SKM-1 treated with dmso at 0.1 percent for 144 hours (cell line): ENCODE measurements around the gene CHD2.
"Not testable (repeated sequence)": the region's sequence is repeated elsewhere in the genome, so short reads cannot be mapped to it uniquely, and the experiment has no call there.

Experiments
- DNase-seq: peaks from one replicate; lab custom pipeline; 2025; ENCODE audit not compliant: unreplicated experiment; lab: John Stamatoyannopoulos, UW

The CHD2 gene

DNA sequence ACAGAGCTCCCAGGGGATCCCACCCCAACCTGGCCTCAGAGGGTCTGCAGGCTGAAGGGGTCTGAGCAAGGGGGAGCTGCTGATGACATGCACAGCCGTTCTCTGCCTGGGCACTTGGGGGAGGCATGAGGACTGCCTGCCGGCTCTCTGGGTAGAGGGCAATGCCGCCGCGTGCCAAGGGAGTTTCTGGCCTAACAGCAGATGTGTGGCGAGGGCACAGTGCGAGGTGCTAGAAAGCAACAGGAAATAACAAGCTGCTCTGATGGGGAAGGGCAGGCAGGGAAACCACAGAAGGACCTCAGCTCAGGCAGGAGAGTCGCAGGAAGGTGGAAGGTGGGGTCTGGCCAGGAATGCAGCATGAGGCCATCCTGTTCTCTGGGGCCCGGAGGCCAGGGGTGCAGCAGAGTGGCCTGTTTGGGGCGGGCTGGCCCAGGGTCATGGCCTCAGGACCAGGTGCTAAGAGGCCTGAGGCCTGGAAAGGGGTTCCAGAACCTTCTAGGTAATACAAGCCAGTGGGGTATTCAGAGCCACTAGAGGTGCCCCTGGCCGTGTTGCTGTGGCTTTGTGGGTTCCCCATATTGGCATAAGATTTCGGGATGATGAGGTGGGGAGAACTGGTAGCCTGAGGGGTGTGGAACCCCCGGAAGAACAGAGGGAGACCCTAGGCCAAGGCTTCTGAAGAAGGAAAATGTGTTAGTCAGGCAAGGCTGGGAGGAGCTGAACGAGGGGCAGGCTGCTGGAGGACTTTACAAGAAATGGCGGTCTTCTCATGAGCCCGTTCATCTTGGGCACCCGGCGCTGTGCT, 147.7 kb downstream of the CHD2 start:
- DNase-seq: no peak

DNA sequence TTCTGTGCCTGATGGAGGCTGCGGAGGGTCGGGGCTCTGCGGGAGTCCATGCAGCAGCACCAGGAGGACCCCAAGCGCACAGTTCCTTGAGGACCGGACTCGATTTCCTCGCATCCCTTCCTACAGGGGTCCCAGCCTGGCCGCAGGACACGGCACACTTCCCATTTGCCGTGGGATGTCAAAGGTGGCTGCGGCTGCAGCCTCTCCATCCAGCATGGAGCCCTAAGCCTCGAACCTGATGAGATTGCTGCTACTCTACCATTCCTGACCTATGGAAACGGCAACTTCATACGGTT, 148.2 kb downstream of the CHD2 start:
- DNase-seq: no peak

DNA sequence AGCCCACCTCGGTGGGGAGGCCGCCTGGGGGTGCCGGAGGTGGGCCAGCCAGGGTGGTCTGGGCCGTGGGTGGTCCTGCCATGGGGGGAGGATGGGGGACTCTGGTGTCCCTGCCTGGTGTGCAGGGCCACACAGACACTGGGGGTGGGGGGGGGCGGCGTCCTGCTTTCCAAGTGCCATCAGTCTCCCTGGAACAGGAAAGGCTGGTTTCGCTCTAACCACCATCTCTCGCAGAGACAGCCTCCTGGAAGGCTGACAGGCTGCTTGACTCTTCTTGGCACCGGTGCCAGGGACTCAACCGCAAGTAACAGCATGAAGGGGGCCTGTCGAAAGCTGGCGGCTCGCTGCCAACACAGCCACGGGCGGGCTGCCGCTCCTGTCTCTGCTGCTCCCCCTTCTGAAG, 148.6 kb downstream of the CHD2 start:
- DNase-seq: no peak

DNA sequence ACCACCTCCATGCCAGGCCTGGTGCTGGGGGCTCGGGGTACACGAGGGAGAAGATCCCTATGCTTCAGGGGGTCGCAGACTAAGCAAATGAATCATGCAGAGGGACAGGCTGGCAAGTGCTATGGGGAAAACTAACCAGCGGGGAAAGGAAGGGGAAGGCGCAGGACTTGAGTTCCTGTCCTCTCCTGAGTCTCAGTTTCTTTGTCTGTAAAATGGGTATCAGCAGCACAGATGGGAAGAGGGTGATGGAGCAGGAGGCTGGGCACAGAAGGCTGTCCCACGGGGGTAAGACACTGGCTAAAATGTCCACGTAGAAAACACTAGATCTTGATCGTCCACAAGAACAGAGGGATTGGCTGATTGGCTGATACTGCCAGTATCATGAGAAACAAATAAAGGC, 149.1 kb downstream of the CHD2 start:
- DNase-seq: no peak

DNA sequence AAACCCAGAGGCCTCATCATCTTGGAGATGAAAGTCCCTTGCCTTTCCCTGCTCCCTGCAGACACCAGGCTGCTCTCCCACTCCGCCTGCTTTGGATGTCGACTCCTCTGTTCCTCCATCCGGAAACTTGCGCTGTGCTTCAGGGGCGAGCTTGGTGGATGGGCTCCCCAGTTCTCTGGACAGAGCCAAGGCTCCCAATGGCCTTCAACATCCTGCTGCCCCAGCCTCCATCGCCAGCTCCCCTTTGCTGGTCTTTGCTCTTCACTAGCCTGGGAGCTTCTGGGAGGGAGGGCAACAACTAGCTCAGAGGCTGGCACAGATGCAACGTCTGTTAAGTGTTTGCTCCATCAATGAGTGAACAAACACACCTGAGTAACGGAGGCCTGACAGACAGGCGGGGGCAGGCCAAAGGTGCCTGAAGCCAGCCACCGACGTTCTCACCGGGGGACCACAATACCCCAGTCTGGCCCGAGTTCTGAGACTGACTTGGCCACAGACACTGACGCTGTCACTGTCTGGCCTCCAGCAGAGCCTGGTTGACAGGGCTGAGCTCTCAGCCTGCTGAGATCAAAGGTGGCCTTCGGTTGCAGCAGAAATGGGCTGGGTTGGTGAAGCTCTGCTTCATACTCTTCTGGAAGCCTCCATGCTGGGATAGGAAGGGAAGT, 149.9 kb downstream of the CHD2 start:
- DNase-seq: no peak

DNA sequence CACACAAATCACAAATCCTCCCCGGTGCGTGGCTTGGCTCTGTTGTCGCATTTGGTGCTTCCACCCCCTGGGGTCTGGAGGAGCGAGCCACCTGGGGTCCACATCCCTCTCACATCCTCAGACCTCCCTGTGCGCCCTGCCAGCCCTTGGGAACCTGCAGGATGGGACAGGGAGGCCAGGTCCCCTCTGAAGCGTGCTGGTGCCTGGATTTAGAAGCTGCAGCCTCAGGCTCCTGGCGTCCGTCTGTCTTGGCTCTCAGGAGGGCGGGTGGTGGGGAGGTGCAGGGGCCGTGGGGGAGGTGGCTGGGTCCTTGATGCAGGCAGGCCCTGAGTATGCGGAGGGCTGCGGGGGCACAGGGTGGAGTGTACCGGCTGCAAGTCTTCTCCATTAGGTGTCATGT, 150.5 kb downstream of the CHD2 start:
- no peak for DNase-seq

DNA sequence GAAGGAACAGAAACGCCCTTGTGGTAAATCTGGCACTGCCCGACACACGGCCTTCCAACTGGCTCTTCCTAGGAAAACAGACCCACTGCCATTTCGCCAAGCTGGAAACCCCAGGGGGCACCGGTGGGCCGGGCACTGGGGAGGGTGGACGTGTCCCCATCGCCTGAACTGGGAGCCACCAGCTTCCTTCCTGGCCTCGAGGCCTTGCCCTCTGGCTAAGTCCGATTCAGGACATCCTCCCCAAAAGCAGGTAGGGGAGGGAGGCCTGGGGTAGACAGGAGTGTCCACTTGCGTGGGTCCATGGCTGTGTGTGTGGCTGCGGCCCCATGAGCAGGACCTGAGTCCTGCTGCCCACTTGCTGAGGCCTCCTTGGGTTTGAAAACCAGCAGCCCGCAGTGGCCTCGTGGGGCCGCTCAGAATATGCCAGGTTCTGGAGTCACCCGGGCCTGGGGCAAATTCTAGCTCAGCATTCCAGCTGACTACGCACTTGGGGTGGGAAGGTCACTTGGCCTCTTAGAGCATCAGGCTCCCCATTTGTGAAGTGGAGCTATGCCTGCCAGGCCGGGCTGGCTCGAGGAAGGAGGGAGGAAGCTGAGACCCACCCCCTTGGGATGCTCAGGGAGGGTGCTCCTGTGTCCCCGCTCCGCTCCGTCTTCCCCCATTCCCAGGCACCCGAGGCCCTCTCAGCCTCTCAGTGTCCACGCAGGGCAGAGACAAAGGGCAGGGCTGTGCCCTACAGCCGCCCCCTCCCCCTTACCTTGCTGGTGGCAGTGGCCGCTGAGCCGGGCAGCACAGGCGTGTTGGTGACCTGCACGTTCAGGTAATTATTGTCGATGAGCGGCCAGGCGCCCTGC, 151.3 kb downstream of the CHD2 start:
- no peak for DNase-seq

DNA sequence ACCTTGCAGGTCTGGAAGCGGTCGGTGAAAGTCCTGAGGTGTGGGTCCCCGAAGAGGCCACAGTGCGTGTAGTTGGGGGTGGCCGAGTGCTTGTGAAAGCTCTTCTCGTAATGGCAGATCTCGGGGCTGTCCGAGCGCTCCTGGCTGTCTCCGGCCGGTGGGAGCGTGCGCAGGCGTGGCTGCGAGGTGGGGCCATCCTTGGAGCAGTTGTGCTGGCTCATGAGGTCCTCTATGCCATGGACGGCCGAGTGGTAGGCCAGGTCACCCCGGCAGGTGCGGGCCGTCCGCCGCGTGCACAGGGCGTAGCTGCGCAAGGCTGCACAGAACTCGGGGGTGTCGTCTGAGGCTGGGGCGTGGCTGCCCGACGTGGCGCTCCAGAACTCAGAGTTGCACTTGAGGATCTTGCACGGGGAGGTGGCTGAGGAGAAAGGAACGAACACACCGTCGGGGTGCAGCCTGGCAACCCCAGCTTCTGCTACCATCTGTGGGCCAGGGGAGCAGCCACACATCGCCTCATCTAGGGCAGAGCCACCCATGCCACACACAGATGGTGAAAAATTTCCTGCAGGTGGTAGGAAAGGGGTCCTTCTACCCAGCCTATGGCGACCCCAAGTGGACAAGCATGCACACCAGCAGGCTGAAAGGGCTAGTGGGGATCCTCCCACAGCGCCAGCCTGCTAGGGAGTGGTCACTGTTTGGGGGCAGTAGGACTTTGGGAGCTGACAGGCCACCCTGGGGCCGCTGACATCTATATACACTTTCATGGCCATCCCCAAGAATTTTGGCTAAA, 152.2 kb downstream of the CHD2 start:
- DNase-seq: no peak

DNA sequence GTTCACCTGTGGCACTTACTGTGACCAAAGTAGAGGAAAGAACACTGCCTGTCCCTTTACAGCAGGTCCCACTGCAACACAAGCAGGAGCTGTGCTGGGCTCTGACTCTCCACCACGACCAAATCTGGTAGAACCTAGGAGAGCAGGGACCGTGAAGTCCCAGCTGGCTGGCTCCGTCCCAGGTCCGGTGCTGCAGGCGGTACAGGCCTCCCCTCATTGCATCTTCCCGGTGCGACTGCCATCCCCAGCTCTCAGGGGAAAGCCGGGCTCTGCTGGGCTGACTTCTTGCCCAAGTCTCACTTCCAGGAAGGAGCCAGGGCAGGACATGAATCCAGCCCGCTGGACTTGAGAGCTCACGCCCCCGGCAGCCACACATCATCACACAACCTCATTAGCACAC, 155.1 kb downstream of the CHD2 start:
- DNase-seq: no peak

DNA sequence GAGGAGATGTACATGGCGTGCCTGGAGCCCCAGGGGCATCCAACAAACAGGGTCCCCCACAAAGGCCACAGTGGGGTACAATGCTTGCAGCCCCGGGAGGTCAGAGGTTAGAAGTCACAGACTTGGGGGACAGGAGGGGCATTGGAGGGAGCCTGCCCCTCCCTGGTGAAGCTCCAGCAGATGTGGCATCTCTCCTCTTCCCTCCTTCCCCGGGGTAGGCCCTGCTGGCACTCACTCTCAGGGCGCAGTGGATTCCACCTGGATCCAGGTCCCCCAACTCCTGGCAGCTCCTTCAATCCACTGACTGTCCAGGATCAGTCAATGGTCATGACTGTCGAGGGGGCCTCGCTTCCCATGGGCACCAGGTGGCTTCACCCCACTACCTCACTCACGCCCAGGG, 156.7 kb downstream of the CHD2 start:
- no peak for DNase-seq

DNA sequence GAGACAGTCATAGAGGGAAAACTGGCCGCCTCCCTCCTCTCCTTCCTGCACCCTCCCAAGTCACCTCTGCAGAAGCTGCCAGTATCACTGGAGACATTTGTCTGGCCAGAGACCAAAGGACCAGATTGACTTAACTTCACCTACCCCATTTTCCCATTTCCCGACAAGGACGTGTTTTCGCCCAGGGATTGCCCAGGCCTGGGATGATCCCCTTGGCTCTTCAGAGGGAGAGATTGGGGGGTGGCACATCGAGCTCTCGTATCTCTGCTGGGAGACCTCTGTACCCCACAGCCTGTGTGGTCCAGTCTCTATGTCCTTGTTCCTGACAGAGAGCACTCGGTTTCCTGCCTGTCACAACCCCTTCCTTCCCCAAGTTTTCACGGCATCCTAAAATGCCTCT, 157.5 kb downstream of the CHD2 start:
- DNase-seq: no peak

DNA sequence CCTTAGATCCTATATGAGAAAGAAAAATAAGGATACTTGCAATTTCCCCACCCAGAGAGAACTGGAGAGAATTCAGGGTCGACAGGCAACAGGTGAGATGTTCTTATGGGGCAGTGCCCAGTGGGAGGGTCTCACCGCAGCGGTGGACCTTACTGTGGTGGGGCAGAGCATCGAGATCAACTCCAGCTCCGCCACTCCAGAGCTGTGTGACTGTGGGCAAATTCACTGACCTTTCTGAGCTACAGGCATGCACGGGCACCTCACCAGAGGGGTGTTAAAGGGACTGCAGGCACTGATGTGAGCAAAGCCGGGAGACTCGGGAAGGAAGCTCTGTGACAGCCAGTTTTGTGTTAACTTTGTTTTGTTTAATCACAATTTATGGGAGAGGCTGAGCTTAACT, 158.0 kb downstream of the CHD2 start:
- no peak for DNase-seq

DNA sequence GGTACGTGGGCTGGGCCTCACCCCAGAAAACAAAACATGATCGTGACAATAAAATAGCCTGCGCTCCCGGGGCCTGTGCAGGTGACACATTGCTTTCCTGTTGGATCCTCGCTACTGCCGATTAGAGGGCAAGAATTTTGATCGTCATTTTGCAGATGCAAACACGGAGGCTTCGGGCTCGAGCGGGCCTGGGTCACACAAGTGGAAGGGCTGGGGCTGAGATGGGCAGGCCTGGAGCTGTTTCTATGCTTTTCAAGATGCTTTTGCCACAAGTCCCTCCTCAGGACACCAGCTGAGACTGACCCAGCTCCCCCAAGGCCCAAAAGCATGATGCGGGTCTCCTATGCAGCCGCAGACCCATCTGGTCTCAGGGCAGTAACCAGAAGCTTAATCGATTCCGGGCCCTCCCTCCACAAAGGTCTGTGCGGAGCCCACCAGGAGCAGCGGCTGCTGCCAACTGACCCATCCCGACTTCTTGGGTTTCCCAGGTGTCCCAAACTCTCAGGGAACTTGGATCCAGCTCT, 158.8 kb downstream of the CHD2 start:
- no peak for DNase-seq

DNA sequence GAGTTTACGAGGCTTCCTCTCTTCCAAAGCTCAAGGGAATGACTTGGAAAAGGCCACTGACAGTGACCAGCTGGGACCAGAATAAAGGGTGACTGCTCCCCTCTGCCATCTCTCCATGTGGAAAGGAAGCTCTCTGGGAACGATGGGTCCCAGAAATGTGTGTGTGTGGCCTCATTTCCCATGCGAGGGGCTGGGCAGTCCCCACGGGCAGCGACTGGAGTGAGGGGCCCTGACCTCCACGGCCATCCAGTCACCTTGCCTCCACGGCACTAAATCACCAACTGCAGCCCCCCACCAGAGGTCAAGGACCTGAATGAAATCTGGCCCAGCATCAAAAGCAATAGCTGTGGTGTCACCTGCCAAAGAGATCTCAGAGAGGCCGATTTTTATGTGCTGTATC, 159.3 kb downstream of the CHD2 start:
- DNase-seq: no peak

DNA sequence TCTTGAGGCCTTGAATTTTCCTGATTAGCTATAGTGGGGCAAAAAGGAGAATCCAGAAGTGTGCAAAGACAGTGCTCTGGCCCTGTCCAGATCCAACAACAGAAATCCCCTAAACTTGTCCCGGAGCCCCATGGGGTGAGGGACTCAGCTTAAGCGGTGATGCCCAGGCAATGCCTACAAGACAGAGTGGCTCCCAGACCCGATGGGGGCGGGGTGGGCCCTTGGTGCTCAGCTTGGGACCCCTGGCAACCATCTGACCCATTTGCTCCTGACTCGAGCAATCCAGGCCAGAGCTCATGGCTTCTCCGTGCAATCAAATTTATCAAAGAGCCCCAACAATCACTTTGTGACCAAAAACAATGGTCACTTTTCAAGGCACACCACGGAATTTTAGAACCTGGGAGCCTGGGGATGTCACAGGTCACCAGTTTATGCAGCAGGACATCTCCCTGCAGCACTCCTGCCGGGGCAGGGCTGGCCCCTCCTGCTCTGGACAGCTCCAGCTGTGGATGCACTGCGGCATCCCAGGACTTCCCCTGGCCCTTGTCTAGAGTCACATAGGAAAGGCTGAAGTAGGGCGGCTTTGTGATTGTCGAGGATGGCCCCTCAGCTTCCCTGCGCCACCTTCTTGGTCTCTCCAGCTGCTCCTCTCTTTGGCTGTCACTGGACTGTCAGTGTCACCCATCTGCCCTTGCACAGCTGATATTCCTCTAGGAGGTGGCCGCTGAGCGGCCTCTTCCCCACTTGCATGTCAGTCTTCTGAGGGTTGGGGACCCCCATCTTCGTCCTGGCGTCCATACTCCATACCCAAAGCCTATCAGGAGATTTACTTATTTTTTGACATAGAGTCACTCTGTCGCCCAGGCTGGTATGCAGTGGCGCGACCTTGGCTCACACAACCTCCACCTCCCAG, 160.5 kb downstream of the CHD2 start:
- DNase-seq: no peak

DNA sequence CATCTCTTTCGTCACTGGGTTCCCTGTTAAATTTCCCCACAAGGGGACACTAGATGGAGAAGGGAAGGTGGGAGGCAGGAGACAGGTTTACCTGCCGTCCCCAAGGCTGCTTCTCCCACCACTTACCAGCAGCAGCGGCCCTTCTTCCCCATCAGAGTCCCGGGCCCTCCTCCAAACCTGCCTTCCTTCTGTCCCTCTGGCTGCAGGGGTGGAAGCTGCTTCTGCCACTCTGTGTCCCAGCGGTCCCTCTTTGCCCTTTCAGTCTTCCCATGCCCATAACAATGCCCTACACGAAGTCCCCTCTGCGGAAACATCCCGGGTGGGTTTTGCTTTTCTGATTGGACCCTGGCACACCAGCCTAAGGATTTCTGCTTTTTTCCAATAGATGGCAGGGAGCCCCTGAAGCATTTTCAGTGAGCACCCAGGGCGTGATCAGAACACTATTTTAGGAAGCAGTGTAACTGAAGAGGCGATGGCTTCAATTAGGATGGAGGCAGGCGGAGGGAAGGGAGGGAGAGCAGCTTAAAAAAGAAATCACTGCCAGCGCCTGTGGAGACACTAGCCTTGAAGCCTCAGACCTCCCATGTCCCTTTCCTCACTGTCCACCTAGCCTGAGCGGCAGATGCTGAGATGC, 162.6 kb downstream of the CHD2 start:
- DNase-seq: not testable (repeated sequence)

DNA sequence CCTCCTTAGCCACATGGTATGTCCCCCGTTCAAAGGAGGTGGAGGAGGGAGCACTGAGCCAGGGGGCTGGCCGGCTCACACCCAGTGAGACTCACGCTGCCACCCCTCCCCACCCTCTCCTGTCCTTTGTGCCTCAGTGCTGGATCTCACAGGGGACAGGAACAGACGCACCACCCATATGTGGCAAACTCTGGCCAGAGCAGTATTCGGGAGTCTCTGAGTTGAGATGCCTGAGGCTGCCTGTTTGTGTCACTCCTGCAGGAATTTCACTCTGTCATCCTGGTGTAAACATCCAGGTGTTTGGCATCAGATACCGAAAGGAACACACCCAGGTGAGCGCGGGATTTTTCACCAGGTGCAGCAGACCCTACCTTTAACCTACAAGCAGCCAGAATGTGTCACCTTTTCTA, 163.1 kb downstream of the CHD2 start:
- DNase-seq: no peak

DNA sequence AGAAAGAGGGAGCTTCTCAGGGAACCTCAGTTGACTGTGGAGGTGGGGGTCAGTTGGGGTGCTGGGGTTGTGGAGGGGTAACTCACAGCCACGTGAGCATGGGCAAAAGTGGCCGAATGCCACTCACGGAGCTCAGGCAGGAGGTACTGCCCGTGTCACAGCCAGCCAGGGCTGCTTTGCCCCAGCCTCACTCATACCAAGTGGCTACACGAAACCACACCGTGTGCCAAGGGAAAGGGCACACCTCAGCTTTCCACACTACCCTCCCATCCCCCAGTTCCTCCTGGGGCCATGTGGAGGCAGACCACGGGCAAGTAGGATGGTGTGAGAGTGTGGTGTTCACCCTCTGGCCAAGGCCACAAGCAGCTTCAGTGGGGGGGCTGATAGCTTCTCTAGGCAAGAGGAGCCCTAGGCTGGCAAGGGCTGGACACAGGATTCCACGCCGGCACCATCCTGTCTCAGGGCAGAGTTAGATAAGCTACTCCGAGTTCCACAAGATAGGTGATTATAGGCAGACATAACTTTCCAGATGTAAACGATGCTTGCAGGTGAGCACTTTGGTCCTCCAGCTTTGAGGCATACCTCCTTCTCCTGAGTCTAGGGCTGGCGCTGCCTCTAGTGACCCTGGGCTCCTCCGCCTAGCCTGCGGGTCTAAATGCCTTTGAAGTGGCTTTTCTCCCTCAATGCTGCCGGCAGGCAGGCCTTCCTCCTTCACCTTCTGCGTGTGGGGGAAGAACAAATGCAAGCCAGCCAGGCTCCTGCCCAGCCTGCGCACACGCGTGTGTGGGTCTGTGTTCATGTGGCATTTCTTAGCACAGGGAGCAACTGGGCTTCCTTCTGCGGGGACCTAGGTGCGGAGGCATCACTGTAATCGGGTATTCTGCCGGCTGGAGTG, 163.9 kb downstream of the CHD2 start:
- DNase-seq: no peak

DNA sequence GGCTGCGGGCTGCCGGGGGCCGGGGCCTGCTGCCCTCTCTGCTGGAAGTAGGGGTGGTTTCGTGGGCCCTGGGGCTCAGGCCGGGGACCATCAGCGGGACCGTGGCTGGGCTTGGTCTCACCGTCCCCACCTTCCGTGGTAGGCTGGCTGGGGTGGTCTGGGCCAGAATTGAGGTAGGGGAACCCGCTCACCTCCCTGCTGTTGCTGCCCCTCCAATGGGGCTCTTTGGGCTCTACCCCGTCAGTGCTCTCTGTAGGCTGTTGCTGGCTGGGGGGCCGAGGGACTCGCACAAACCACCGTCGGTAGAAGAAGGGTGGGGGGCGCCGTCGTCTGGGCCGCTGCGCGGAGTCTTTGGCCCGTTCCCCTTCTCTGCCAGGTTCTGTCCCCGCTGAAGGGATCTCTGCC, 165.5 kb downstream of the CHD2 start:
- no peak for DNase-seq
